Endothelial cell of umbilical vein (primary cell): ENCODE data around the gene COL5A1. TPM values are rescaled to one million over a fixed set of nuclear protein-coding genes. Genes with fewer than 3 reads are reported as not detected.

Experiments
- BruUV-seq: library from RNA; stranded (reverse); fragments of 400-500 nt; replicated peaks from 2 replicates; lab custom pipeline; 2021; lab: Mats Ljungman, UMichigan
- CTCF ChIA-PET: fragments of 300-600, 350-600 bp; sonication (Branson Sonifier 250); formaldehyde crosslinking; loops from one replicate; lab custom pipeline; 2021; ENCODE audit warnings: antibody characterized with exemption, inconsistent platforms; lab: Charles Lee
- POLR2A ChIA-PET: fragments of 300-600, 350-600 bp; sonication (Branson Sonifier 250); formaldehyde crosslinking; loops from one replicate; lab custom pipeline; 2021; ENCODE audit warnings: antibody characterized with exemption, inconsistent platforms; lab: Charles Lee
- DNase-seq: peaks from one replicate; pipeline ENCODE4 v3.0.0-alpha.2; 2011; ENCODE audit warnings: low read depth, low spot score
- FAIRE-seq: peaks from 2 replicates; lab custom pipeline; 2011; peaks lifted over from hg19 to GRCh38; lab: Jason Lieb, UNC
- H2AFZ ChIP-seq: 2 replicates; pipeline ENCODE4 v1.6.0; 2012; ENCODE audit warnings: low read depth, low read length, control low read depth, inconsistent platforms
- H3K27ac ChIP-seq: 2 replicates; pipeline ENCODE4 v1.5.1; 2011; ENCODE audit warnings: low read depth, mild to moderate bottlenecking, control low read depth, low read length, moderate library complexity; ENCODE audit not compliant: insufficient read depth
- H3K27me3 ChIP-seq, 2 experiments: 2 replicates each; pipeline versions ENCODE4 v1.6.0 to v1.6.1; 2011; ENCODE audit warnings: low read length in 2 of 2, mixed read lengths in 1 of 2; ENCODE audit not compliant: control insufficient read depth in 2 of 2, insufficient read depth in 2 of 2
- H3K36me3 ChIP-seq, 2 experiments: 2 replicates in 1 of 2; 3 replicates in 1 of 2; pipeline ENCODE4 v1.5.1; 2011; ENCODE audit warnings: low read length in 2 of 2, mild to moderate bottlenecking in 1 of 2, moderate library complexity in 1 of 2; ENCODE audit not compliant: control insufficient read depth in 2 of 2, insufficient read depth in 2 of 2; ENCODE audit errors: extremely low read depth in 1 of 2
- H3K4me1 ChIP-seq: 3 replicates; pipeline ENCODE4 v1.5.1; 2011; ENCODE audit warnings: mild to moderate bottlenecking, low read length; ENCODE audit not compliant: control insufficient read depth, insufficient read depth; ENCODE audit errors: extremely low read depth
- H3K4me2 ChIP-seq: 2 replicates; pipeline ENCODE4 v1.6.1; 2011; ENCODE audit warnings: low read length, control low read depth, mixed read lengths; ENCODE audit not compliant: insufficient read depth
- H3K4me3 ChIP-seq, 3 experiments: fragments of 200-600 bp in 1 of 3; sonication (generic), shearing (Covaris generic) in 1 of 3; replicated peaks in 1 of 3; 2 replicates each; pipeline ENCODE4 v1.5.1; 2011 to 2016; ENCODE audit warnings: control low read depth in 3 of 3, low read length in 3 of 3, mild to moderate bottlenecking in 2 of 3, inconsistent platforms in 1 of 3, low read depth in 1 of 3, moderate library complexity in 1 of 3; ENCODE audit not compliant: insufficient read depth in 1 of 3
- H3K79me2 ChIP-seq: 2 replicates; pipeline ENCODE4 v1.6.0; 2012; ENCODE audit warnings: low read length, inconsistent platforms; ENCODE audit not compliant: control insufficient read depth, insufficient read depth
- H3K9ac ChIP-seq: replicated peaks from 2 replicates; pipeline ENCODE3; 2011; ENCODE audit warnings: low read length, control low read depth; ENCODE audit not compliant: insufficient read depth; ENCODE audit errors: extremely low read depth
- H3K9me1 ChIP-seq: replicated peaks from 3 replicates; pipeline ENCODE4 v1.6.0; 2011; ENCODE audit warnings: mild to moderate bottlenecking, low read length; ENCODE audit not compliant: control insufficient read depth, insufficient read depth; ENCODE audit errors: extremely low read depth
- H3K9me3 ChIP-seq: replicated peaks from 2 replicates; pipeline ENCODE4 v1.5.1; 2012; ENCODE audit warnings: low read length, inconsistent platforms; ENCODE audit not compliant: control insufficient read depth, insufficient read depth
- H4K20me1 ChIP-seq: replicated peaks from 2 replicates; pipeline ENCODE3; 2011; ENCODE audit warnings: mild to moderate bottlenecking, low read length; ENCODE audit not compliant: control insufficient read depth, insufficient read depth; ENCODE audit errors: extremely low read depth
- CTCF ChIP-seq, 2 donors: IDR thresholded peaks; 1 replicate in 1 of 2; 2 replicates in 1 of 2; pipeline ENCODE4 v1.5.1; 2011; ENCODE audit warnings: low read length in 2 of 2, mild to moderate bottlenecking in 2 of 2, moderate library complexity in 2 of 2, control low read depth in 1 of 2, inconsistent platforms in 1 of 2, low read depth in 1 of 2; ENCODE audit not compliant: insufficient read depth in 1 of 2; ENCODE audit errors: extremely low read depth in 1 of 2
- EZH2 ChIP-seq: IDR thresholded peaks from 2 replicates; pipeline ENCODE4 v1.6.1; 2012; ENCODE audit warnings: borderline replicate concordance, low read depth, mild to moderate bottlenecking, moderate library complexity, low read length, inconsistent platforms; ENCODE audit not compliant: severe bottlenecking
- FOS ChIP-seq: IDR thresholded peaks from 2 replicates; pipeline ENCODE4 v1.6.1; 2011; ENCODE audit warnings: mild to moderate bottlenecking, low read length, moderate library complexity, borderline replicate concordance; ENCODE audit not compliant: insufficient read depth
- GATA2 ChIP-seq: IDR thresholded peaks from 2 replicates; pipeline ENCODE4 v1.7.0; 2011; ENCODE audit warnings: low read depth, mild to moderate bottlenecking, moderate library complexity, mixed read lengths, low read length; ENCODE audit not compliant: insufficient read length, insufficient read depth
- JUN ChIP-seq: IDR thresholded peaks from 2 replicates; pipeline ENCODE4 v1.6.1; 2011; ENCODE audit warnings: borderline replicate concordance, low read depth; ENCODE audit not compliant: insufficient read length, insufficient read depth
- MAX ChIP-seq: IDR thresholded peaks from 2 replicates; pipeline ENCODE4 v1.6.1; 2011; ENCODE audit not compliant: insufficient read depth, insufficient read length
- MYC ChIP-seq: IDR thresholded peaks from one replicate; pipeline ENCODE4 v1.6.1; 2011; ENCODE audit warnings: mild to moderate bottlenecking, low read depth, low read length
- POLR2A ChIP-seq: IDR thresholded peaks from 2 replicates; pipeline ENCODE4 v1.6.1; 2012; ENCODE audit warnings: low read depth, mild to moderate bottlenecking, control low read depth, low read length
- POLR2AphosphoS5 ChIP-seq: IDR thresholded peaks from 2 replicates; pipeline ENCODE4 v1.6.1; 2012; ENCODE audit warnings: low read depth, mild to moderate bottlenecking, control low read depth, low read length, moderate library complexity; ENCODE audit not compliant: insufficient read depth
- dilution Hi-C: fragments of 300-500 bp; cut with MboI; formaldehyde crosslinking; loops from one replicate; pipeline ENCODE4 v1.15.0; 2019; ENCODE audit warnings: low sequenced_read_pairs; ENCODE audit not compliant: extremely low pct_ligation_motif_present
- intact Hi-C: fragments of 100-400 bp; cut with micrococcal nuclease; formaldehyde crosslinking; loops from one replicate; pipeline ENCODE4 v1.10.0; 2022
- polyA plus RNA-seq, 4 experiments: library from polyadenylated mRNA; depleted of rRNA in 3 of 4; stranded (reverse) in 3 of 4; unstranded in 1 of 4; fragments of >200 nt; gene quantifications; 2 replicates each; pipeline versions ENCODE4 v1.2.1 to v1.2.3, GENCODE V29; 2011 to 2012; ENCODE audit warnings: missing spikeins in 1 of 4
- total RNA-seq: library from RNA; stranded (reverse); gene quantifications from 2 replicates; pipeline ENCODE4 v1.2.3, GENCODE V29; 2021

Gene COL5A1
- total and polyA plus RNA-seq, 2 donors (not counting 3 experiments of a cell fraction or from before 2014, with no cell fraction given): 97.4 to 175 TPM

- H3K36me3 ChIP-seq: no peaks in the 10 kb centered on the region
- peaks cover 23% of the 10 kb centered on the region for H3K4me1 ChIP-seq
- CTCF ChIA-PET: interaction anchor here (1.3 to 2.3 kb wide), 5 partner anchors 11 to 222 kb away, joined by 4 to 11 read pairs (median 7); no protein-coding TSS in a partner anchor
- H4K20me1 ChIP-seq: no peaks in the 10 kb centered on the region
- no peaks in the 10 kb centered on the region for H3K27me3 ChIP-seq
- FAIRE-seq (no peak), DNase-seq (no peak)
- H3K4me3 ChIP-seq: no peak overlapping the region
- H3K27ac ChIP-seq: no peak overlapping the region
- POLR2A ChIA-PET: no interaction called here
- dilution Hi-C loops: no loop called here
- BruUV-seq: no TSS peak
- no peak overlapping the region for H3K9ac ChIP-seq
- H3K9me1 ChIP-seq: no peaks in the 10 kb centered on the region
- no peak for TF ChIP-seq CTCF (IDR thresholded peaks at IDR 0.05; ENCODE audit: extremely low read depth in 1 of 2, insufficient read depth in 1 of 2, low read depth in 1 of 2, low read length in 2 of 2)
- TF ChIP-seq MYC: no peak
- no peak for TF ChIP-seq POLR2A
- TF ChIP-seq EZH2: no peak
- TF ChIP-seq FOS: no peak
- no peak for TF ChIP-seq MAX
- TF ChIP-seq GATA2: no peak
- no peak for TF ChIP-seq JUN
- no peak for TF ChIP-seq POLR2AphosphoS5
- H3K9me3 ChIP-seq: no peaks in the 10 kb centered on the region
- no peak overlapping the region for H3K4me2 ChIP-seq
- H3K79me2 ChIP-seq: peaks cover 10% of the 10 kb centered on the region
- no peak overlapping the region for H2AFZ ChIP-seq
- intact Hi-C loops: no loop called here
These were observed 29.9 kb downstream of the COL5A1 start for GRCh38 chr9:134671341-134672113.
